NCI-H345 treated with DMSO at 0.1 percent for 48 hours (cell line): Measurements from ENCODE around the gene CST1.
A peak's percentile ranks its signal among the peaks of the same experiment; 100 is the strongest.
"Not testable (repeated sequence)": the region's sequence is repeated elsewhere in the genome, so short reads cannot be mapped to it uniquely, and the experiment has no call there.

Experiments used
- DNase-seq: peaks from one replicate; lab custom pipeline; 2025; ENCODE audit not compliant: unreplicated experiment; lab: John Stamatoyannopoulos, UW

CST1 gene

GRCh38 chr20:23755131-23755611 lies 4.4 kb upstream of the CST1 start:
- DNase-seq: not testable (repeated sequence)

- no peak for DNase-seq
Measured at GRCh38 chr20:23754731-23755130, 4.0 kb upstream of the CST1 start.

GRCh38 chr20:23753589-23753988 lies 2.9 kb upstream of the CST1 start:
- no peak for DNase-seq

- no peak for DNase-seq
Measured at GRCh38 chr20:23753194-23753548, 2.4 kb upstream of the CST1 start.

GRCh38 chr20:23752481-23753193 lies 1.9 kb upstream of the CST1 start:
- no peak for DNase-seq

- no peak for DNase-seq
Measured at GRCh38 chr20:23752019-23752418, 1.3 kb upstream of the CST1 start.

- DNase-seq: no peak
Measured at GRCh38 chr20:23749746-23750145, 989 bp downstream of the CST1 start.

GRCh38 chr20:23748975-23749374 lies 1.8 kb downstream of the CST1 start:
- DNase-seq: not testable (repeated sequence)

GRCh38 chr20:23747551-23747950 lies 3.2 kb downstream of the CST1 start:
- peak; percentile 64 for DNase-seq

GRCh38 chr20:23747092-23747491 lies 3.6 kb downstream of the CST1 start:
- not testable (repeated sequence) for DNase-seq

- DNase-seq: no peak
Measured at GRCh38 chr20:23746321-23746720, 4.4 kb downstream of the CST1 start.

GRCh38 chr20:23745247-23745646 lies 5.5 kb downstream of the CST1 start:
- DNase-seq: no peak

GRCh38 chr20:23744817-23745216 lies 5.9 kb downstream of the CST1 start:
- DNase-seq: no peak

GRCh38 chr20:23735391-23735790 lies 15.3 kb downstream of the CST1 start:
- DNase-seq: not testable (repeated sequence)

- DNase-seq: not testable (repeated sequence)
Measured at GRCh38 chr20:23734949-23735348, 15.8 kb downstream of the CST1 start.

- not testable (repeated sequence) for DNase-seq
Measured at GRCh38 chr20:23734440-23734839, 16.3 kb downstream of the CST1 start.

GRCh38 chr20:23727016-23727415 lies 23.7 kb downstream of the CST1 start:
- no peak for DNase-seq

- no peak for DNase-seq
Measured at GRCh38 chr20:23725102-23725501, 25.6 kb downstream of the CST1 start.

- peak; percentile 6 for DNase-seq
Measured at GRCh38 chr20:23723659-23724307, 27.0 kb downstream of the CST1 start.

- DNase-seq: not testable (repeated sequence)
Measured at GRCh38 chr20:23722851-23723250, 27.9 kb downstream of the CST1 start.

- no peak for DNase-seq
Measured at GRCh38 chr20:23721962-23722361, 28.8 kb downstream of the CST1 start.

GRCh38 chr20:23719351-23719750 lies 31.4 kb downstream of the CST1 start:
- not testable (repeated sequence) for DNase-seq

- not testable (repeated sequence) for DNase-seq
Measured at GRCh38 chr20:23711778-23712177, 39.0 kb downstream of the CST1 start.
